B cell (primary cell): ENCODE measurements around the gene NUDT4. TPM values are rescaled to one million over a fixed set of nuclear protein-coding genes. Genes with fewer than 3 reads are reported as not detected.

Experiments
- ATAC-seq: fragments of 200-7000 bp; cut with Tn5 transposase; one replicate; pipeline ENCODE4 v1.10.0; 2021; ENCODE audit warnings: low read depth, mild to moderate bottlenecking, moderate number of reproducible peaks, moderate library complexity
- CTCF ChIA-PET: fragments of 350-600 bp; sonication (Branson Sonifier 250); formaldehyde crosslinking; loops from one replicate; lab custom pipeline; 2021; ENCODE audit warnings: antibody characterized with exemption, inconsistent platforms; lab: Charles Lee
- POLR2A ChIA-PET: fragments of 350-600 bp; sonication (Branson Sonifier 250); formaldehyde crosslinking; loops from one replicate; lab custom pipeline; 2021; ENCODE audit warnings: antibody characterized with exemption; lab: Charles Lee
- DNase-seq: peaks from one replicate; pipeline ENCODE4 v3.0.0; 2013
- H2AFZ ChIP-seq: 2 replicates; pipeline ENCODE4 v1.6.1; 2012; ENCODE audit warnings: mild to moderate bottlenecking, low read depth, low read length; ENCODE audit not compliant: insufficient read depth, poor library complexity, severe bottlenecking
- H3K27ac ChIP-seq, 2 donors: 1 replicate in 1 of 2; 2 replicates in 1 of 2; pipeline ENCODE4 v1.5.1; 2012 to 2013; ENCODE audit warnings: low read length in 2 of 2, mild to moderate bottlenecking in 2 of 2, moderate library complexity in 1 of 2
- H3K27me3 ChIP-seq, 4 experiments: fragments of 200-600 bp in 1 of 4; sonication (generic) in 1 of 4; replicated peaks in 1 of 4; 1 replicate in 2 of 4; 2 replicates in 2 of 4; pipeline versions ENCODE4 v1.6.1 to v1.7.0; 2013 to 2016; ENCODE audit warnings: low read length in 3 of 4, mild to moderate bottlenecking in 2 of 4, mixed read lengths in 1 of 4, moderate library complexity in 1 of 4; ENCODE audit not compliant: insufficient read depth in 4 of 4, control insufficient read depth in 3 of 4; ENCODE audit errors: control extremely low read depth in 1 of 4
- H3K36me3 ChIP-seq, 2 experiments: replicated peaks in 1 of 2; 1 replicate in 1 of 2; 2 replicates in 1 of 2; pipeline versions ENCODE4 v1.6.1 to v1.7.1; 2013; ENCODE audit warnings: low read length in 1 of 2; ENCODE audit not compliant: insufficient read depth in 2 of 2, control insufficient read depth in 1 of 2; ENCODE audit errors: control extremely low read depth in 1 of 2, extremely low read depth in 1 of 2
- H3K4me1 ChIP-seq, 2 donors: fragments of 200-600 bp in 1 of 2; sonication (generic) in 1 of 2; 1 replicate in 1 of 2; 2 replicates in 1 of 2; pipeline versions ENCODE4 v1.5.1 to v1.6.1; 2013 to 2017; ENCODE audit warnings: low read length in 2 of 2; ENCODE audit not compliant: control insufficient read depth in 2 of 2, insufficient read depth in 2 of 2
- H3K4me2 ChIP-seq: replicated peaks from 2 replicates; pipeline ENCODE3; 2012; ENCODE audit warnings: mild to moderate bottlenecking, low read depth, low read length; ENCODE audit not compliant: poor library complexity, severe bottlenecking
- H3K4me3 ChIP-seq, 5 experiments: fragments of 200-600 bp in 1 of 5; sonication (generic) in 1 of 5; 1 replicate in 3 of 5; 2 replicates in 2 of 5; pipeline versions ENCODE4 v1.5.1 to v1.7.0; 2011 to 2016; ENCODE audit warnings: low read length in 4 of 5, mild to moderate bottlenecking in 4 of 5, low read depth in 2 of 5, control low read depth in 1 of 5, moderate library complexity in 1 of 5; ENCODE audit not compliant: insufficient read depth in 1 of 5; ENCODE audit errors: control extremely low read depth in 1 of 5, extremely low read depth in 1 of 5
- H3K79me2 ChIP-seq: fragments of 200-600 bp; sonication (generic); one replicate; pipeline ENCODE4 v1.6.0; 2016; ENCODE audit warnings: low read length; ENCODE audit not compliant: control insufficient read depth, insufficient read depth
- H3K9ac ChIP-seq: fragments of 200-600 bp; sonication (generic); 2 replicates; pipeline ENCODE4 v1.6.1; 2017; ENCODE audit warnings: mild to moderate bottlenecking, low read length, moderate library complexity
- H3K9me3 ChIP-seq, 3 donors: one replicate each; pipeline versions ENCODE4 v1.6.1 to v1.7.1; 2013; ENCODE audit warnings: low read length in 2 of 3; ENCODE audit not compliant: control insufficient read depth in 2 of 3, insufficient read depth in 1 of 3; ENCODE audit errors: control extremely low read depth in 1 of 3
- H4K20me1 ChIP-seq: 2 replicates; pipeline ENCODE4 v1.6.0; 2012; ENCODE audit warnings: mild to moderate bottlenecking, low read length; ENCODE audit not compliant: insufficient read depth, control insufficient read depth, poor library complexity, severe bottlenecking
- H3K27ac Mint-ChIP-seq: one replicate; pipeline ENCODE4 v1.8.0; 2021; ENCODE audit warnings: mixed read lengths
- H3K27me3 Mint-ChIP-seq: one replicate; pipeline ENCODE4 v1.8.0; 2021; ENCODE audit warnings: mixed read lengths
- H3K4me1 Mint-ChIP-seq: one replicate; pipeline ENCODE4 v1.8.0; 2021; ENCODE audit warnings: mixed read lengths
- H3K4me3 Mint-ChIP-seq: one replicate; pipeline ENCODE4 v1.8.0; 2021; ENCODE audit warnings: mixed read lengths
- H3K9me3 Mint-ChIP-seq: one replicate; pipeline ENCODE4 v1.8.0; 2022; ENCODE audit warnings: mixed read lengths; ENCODE audit not compliant: insufficient read depth
- CTCF ChIP-seq: fragments of 200-600 bp; IDR thresholded peaks from one replicate; pipeline ENCODE4 v1.8.0; 2022; ENCODE audit warnings: antibody characterized with exemption, mild to moderate bottlenecking
- EZH2 ChIP-seq: IDR thresholded peaks from 2 replicates; pipeline ENCODE4 v1.6.1; 2012; ENCODE audit warnings: borderline replicate concordance, low read depth, mild to moderate bottlenecking, moderate library complexity, low read length; ENCODE audit not compliant: insufficient read depth, poor library complexity, severe bottlenecking
- WGBS: methylation state at CpG from one replicate; pipeline ENCODE4 v1.1.5; 2013; ENCODE audit warnings: missing lambda C conversion rate; ENCODE audit not compliant: insufficient coverage; 5-methylcytosine and 5-hydroxymethylcytosine counted together
- intact Hi-C: fragments of 100-400 bp; cut with micrococcal nuclease; formaldehyde crosslinking; loops from one replicate; pipeline ENCODE4 v1.10.0; 2022
- polyA plus RNA-seq: library from polyadenylated mRNA; depleted of rRNA; stranded (reverse); fragments of >200 nt; gene quantifications from 2 replicates; pipeline ENCODE4 v1.2.3, GENCODE V29; 2012
- total RNA-seq, 2 donors: library from RNA; stranded (reverse); fragments of 120-200 nt in 1 of 2; gene quantifications; 1 replicate in 1 of 2; 2 replicates in 1 of 2; pipeline versions ENCODE4 v1.2.3 to v1.2.4, GENCODE V29; 2013 to 2022

The NUDT4 gene
- total and polyA plus RNA-seq, 2 donors (not counting 1 experiment from before 2014, with no cell fraction given) = 18.3 to 56.8 TPM

- Histone ChIP-seq H3K36me3 (no peaks in the 10 kb centered on the region), H3K79me2 (no peaks in the 10 kb centered on the region), H3K4me2 (no peak overlapping the region), H3K9ac (no peak overlapping the region), H3K27ac (no peak overlapping the region), H3K4me1 (peaks cover under 1% of the 10 kb centered on the region in 2 donors), H2AFZ (no peak overlapping the region), H3K4me3 (no peak overlapping the region), H4K20me1 (no peaks in the 10 kb centered on the region), H3K27me3 (peaks cover 0 to 2% (median 0%) of the 10 kb centered on the region in 4 experiments), H3K9me3 (peaks cover 0 to under 1% (median 0%) of the 10 kb centered on the region in 3 donors)
- ChIA-PET CTCF (interaction anchor here (0.6 to 0.7 kb wide), 2 partner anchors 57 to 1135 kb away, joined by 3 read pairs; no protein-coding TSS in a partner anchor), POLR2A (no interaction called here)
- no peak for DNase-seq
- no peak overlapping the region for H3K27ac Mint-ChIP-seq
- H3K4me1 Mint-ChIP-seq = no peaks in the 10 kb centered on the region
- ATAC-seq = no peak
- no peak overlapping the region for H3K4me3 Mint-ChIP-seq
- H3K9me3 Mint-ChIP-seq = no peaks in the 10 kb centered on the region
- no peak for TF ChIP-seq CTCF
- no peak for TF ChIP-seq EZH2
- peaks cover 10% of the 10 kb centered on the region for H3K27me3 Mint-ChIP-seq
- intact Hi-C loops = no loop called here
Measured at GRCh38 chr12:93369505-93369904, 8.2 kb upstream of the NUDT4 start.

- Histone ChIP-seq H3K4me1 (no peaks in the 10 kb centered on the region), H3K4me3 (no peak overlapping the region), H2AFZ (no peak overlapping the region), H3K9ac (no peak overlapping the region), H3K4me2 (no peak overlapping the region), H3K27me3 (peaks cover 0 to 2% (median 0%) of the 10 kb centered on the region in 4 experiments), H3K27ac (no peak overlapping the region), H3K9me3 (no peaks in the 10 kb centered on the region), H3K36me3 (no peaks in the 10 kb centered on the region), H4K20me1 (no peaks in the 10 kb centered on the region), H3K79me2 (no peaks in the 10 kb centered on the region)
- POLR2A ChIA-PET = no interaction called here
- peaks cover 10% of the 10 kb centered on the region for H3K27me3 Mint-ChIP-seq
- intact Hi-C loops = no loop called here
- DNase-seq (no peak), ATAC-seq (no peak)
- no peak overlapping the region for H3K27ac Mint-ChIP-seq
- CTCF ChIA-PET = no interaction called here
- no peaks in the 10 kb centered on the region for H3K4me1 Mint-ChIP-seq
- TF ChIP-seq CTCF (no peak), EZH2 (no peak)
- no peaks in the 10 kb centered on the region for H3K9me3 Mint-ChIP-seq
- 100% methylated on average over 1 of the region's 6 CpGs for WGBS
- H3K4me3 Mint-ChIP-seq = no peak overlapping the region
Measured at GRCh38 chr12:93370947-93371346, 6.8 kb upstream of the NUDT4 start.
